HG03460 (cell line): ENCODE data around the gene OCA2.
"Not testable (repeated sequence)": the region's sequence is repeated elsewhere in the genome, so short reads cannot be mapped to it uniquely, and the experiment has no call there.

Experiments used
- ATAC-seq: cut with Tn5 transposase; IDR thresholded peaks from one replicate; pipeline ENCODE4 v1.9.1; 2021; ENCODE audit not compliant: unreplicated experiment

The OCA2 gene

DNA sequence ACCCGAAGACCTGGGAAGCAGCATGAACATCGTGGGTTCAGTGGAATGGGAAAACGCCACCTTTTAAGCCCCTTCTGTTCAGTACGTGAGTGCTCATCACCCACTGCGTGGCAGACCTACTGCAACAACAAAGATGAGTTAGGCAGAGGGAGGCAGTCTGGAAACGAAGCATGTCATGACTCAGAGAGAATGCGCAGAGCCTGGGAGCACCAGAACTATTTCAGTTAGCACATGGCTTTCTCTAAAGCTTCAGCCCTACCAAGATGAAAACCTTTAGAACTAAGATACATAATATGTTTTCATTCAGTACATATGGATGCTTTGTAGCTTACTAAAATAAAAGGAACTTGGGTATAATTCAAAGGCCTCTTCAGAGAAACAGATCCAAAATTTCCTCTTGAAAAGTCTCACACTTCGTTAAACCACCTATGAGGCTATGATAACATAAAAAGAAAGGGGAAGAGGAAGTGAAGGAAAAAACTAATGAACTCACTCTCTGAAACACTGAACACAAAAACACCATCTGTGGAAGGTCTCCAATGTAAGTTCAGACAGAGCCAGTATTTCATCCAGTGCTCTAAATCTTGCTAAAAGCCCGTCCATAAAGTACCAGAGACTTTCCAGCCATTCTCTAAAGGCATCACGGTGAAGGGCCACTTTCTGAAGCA, 140.1 kb downstream of the OCA2 start:
- ATAC-seq, result no peak

DNA sequence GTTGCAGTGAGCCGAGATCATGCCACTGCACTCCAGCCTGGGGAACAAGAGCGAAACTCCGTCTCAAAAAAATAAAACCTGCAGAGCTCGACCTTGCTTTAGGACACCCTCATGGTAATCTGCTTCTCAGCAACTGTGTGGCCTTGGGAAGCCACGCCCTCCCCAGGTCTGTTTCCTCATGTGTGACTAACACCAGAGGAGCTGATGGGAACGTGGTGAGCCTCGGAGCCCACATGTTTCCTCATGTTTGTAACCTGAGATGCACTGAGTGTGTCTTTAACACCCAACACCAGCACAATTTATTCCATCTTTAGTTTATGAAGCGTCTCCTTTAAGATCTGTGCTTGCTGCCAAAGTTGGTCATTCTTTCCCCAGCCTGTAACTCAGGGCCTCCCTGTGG, 142.8 kb downstream of the OCA2 start:
- ATAC-seq, result no peak

DNA sequence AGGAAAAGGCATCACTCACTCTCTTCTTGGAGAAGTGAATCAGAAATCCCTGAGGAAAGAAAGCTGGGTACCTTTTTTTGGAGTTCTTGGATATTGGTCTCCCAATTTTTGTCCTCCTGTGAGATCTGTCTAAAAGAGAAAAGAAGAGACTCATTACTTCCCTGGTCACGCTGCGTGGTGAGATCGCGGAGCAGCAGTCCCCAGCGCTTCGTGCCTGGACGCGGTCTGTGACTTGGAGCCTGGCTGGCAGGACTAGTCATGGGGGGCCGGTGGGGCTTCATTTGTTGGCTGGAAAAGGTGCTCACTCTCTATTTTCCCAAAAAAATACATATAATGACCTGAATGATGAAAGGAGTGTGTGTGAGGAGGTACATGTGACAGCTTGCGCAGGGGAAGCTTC, 144.0 kb downstream of the OCA2 start:
- ATAC-seq, result no peak

DNA sequence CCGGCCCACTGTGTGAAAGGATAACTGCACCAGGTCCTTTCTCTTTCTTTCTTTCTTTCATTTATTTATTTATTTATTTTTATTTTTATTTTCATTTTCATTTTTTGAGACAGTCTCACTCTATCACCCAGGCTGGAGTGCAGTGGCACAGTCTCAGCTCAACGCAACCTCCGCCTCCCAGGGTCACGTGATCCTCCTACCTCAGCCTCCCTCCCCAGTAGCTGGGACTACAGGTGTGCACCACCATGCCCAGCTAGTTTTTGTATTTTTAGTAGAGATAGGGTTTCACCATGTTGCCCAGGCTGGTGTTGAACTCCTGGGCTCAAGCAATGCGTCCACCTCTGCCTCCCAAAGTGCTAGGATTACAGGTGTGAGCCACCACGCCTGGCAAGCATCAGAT, 146.5 kb downstream of the OCA2 start:
- ATAC-seq, result not testable (repeated sequence)

DNA sequence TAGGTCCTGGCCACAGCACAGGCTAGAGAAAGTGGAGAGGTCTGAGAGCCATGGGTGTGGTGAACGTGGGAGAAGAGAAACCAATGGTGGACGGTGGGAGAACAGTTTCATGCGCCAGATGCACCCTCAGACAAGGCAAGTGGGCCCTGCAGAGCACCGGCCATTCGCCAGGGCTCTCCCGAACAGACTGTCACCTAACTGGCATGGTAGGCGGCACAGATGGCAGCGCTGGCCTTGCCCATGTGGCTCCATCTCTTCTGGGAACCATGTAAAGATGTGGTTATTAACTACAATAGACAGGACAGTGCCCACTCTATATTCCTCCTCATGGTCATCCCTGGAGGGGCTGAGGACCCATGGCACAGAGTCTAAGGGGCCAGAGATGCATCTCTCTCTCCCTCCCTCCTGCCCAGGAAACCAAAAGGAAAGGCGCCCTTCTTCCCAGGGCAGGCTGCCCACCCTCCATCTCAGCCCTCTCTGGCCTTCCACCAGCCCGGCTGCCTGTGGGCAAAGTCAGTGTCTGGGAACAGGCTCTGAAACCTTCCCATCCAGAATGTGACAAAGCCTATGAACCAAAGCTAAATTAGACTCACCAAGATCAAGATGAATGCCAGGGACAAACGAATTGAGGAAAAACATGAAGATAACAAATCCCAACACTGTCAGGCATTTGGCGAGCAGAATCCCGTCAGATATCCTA, 147.8 kb downstream of the OCA2 start:
- no peak for ATAC-seq

DNA sequence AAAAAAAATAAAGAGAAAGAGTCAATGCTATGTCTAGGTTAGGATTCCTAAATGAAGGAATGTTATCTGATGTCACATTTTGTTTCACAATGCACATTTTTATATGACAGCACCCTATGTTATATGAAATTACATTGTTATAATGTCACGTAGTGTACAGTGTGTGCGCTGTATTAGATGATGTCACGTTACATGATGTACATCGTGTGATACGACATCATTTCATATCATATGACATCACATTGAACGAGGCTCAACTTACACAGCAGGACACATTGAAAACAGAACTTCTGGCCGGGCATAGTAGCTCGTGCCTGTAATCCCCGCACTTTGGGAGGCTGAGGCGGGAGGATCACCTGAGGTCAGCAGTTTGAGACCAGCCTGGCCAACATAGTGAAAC, 150.0 kb downstream of the OCA2 start:
- ATAC-seq, result no peak

DNA sequence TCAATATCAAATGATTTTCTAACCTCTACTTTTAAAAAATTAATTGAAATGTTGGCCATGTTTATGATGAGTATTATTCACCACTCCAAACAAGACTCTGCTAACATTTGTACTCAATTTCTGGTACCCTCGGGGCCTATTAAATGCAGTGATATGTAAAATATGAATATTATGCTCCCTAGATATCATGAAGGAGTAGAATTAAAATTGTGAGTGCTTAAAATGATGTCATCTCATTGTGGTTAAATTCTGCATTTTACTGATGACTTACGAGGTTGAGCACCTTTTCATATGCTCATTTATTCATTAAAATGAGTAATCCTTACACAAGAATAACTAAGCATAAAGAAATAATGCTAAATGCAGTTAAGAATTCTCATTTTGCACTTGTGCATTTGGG, 159.9 kb downstream of the OCA2 start:
- ATAC-seq, result no peak

DNA sequence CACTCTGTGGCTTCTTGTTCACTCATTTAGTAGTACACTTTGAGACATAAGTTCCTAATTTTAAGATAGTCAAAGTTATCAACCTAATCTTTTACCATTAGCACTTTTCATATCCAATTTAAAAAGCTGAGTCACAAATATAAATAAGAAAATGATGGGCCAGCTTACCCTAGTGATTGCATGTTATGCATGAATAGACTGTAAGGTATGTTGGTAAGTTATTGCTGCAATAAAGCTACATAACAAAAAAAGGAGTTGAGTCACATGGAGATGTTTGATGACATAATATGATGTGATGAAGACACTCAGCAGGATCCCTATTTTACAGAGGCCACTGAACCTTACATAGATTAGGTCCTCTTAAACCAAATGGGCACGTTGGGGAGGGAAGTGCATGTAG, 161.3 kb downstream of the OCA2 start:
- ATAC-seq, result no peak

DNA sequence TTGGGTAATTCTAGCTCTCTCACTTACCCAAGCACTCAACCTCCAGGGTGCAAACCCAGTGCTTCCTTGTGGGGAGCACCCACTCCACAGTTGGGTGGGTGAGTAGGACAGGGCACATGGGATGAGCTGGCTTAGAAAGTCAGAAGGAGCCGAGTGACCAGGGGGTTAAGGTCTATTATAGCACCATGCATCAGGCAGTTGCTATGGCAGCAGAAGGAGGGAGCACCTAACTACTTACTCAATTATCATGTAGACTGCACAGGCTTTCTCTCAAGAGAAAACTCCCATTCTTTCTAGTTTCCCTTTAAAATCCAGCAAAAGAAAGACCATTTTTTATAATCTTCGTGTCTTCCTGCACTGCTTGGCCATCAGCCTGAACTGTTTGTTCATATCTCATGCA, 163.0 kb downstream of the OCA2 start:
- no peak for ATAC-seq

DNA sequence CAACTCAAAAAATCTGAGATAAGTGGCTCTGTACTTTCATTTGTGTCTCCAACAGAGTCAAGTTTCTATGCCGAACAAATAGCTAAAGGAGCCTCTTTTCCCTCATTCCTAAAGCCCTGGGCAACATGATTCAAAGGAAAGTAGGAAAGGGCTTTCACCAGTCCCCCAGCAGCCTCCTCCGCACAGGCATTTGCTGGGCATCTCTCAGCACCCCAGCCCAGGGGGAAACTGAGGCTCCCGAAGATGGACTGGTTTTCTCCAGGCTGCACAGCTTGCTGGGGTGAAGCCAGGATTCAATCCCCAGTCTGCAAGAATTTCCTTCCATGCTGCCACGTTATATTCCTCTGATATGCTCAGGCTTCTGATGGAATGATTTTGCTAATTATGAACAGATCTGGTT, 163.8 kb downstream of the OCA2 start:
- no peak for ATAC-seq

DNA sequence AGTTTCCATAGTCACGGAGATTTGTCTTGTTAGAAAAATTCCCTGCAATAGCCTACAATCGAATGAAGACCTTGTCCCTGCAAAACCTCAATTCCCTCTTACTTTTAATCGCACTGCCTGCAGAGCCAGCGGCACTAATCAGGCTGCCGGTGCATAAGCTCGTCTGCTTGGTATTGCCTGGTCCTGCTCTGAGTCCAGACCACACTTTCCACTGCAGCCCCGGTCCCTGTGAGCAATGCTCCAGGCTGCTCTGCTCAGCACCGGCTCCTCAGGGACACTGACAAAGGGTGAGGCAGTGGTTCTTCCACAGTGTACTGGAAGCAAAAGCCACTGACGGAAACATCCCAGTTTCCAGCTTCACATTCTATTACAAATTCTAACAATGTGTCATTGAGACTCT, 164.3 kb downstream of the OCA2 start:
- no peak for ATAC-seq

DNA sequence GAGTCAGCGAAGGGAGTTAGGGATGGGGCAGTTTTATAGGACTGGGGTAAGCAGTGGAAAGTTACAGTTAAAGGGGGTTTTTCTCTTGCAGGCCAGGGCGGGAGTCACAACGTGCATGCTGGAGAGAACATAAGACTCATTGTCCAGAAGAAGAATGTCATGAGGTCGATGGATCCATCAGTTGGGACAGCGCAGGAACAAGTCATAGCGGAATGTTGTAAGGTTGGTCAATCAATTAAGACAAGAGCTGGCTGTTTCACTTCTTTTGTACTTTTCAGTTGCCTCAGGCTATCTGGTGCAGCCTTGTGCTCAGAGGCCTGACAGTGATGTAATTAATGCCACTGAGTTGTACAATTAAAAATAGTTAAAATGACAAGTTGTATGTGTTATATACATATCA, 165.6 kb downstream of the OCA2 start:
- no peak for ATAC-seq

DNA sequence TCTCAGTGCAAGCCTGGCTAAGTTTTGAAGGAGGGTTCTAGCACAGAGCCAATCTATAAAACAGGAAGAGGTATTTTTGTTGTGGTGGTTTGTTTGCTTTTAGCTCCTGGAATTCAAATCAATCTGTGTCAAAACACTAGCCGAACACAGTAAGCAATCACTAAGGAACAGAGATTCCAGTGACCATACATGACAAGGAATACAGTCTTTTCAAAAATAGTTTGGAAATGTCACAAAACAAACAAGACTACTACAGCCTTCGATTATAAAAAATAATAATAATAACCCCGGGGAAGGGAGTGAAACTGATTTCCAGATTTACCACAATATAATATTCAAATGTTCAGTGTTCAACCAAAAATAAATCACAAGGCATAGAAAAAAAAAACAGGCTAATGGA, 166.5 kb downstream of the OCA2 start:
- no peak for ATAC-seq

DNA sequence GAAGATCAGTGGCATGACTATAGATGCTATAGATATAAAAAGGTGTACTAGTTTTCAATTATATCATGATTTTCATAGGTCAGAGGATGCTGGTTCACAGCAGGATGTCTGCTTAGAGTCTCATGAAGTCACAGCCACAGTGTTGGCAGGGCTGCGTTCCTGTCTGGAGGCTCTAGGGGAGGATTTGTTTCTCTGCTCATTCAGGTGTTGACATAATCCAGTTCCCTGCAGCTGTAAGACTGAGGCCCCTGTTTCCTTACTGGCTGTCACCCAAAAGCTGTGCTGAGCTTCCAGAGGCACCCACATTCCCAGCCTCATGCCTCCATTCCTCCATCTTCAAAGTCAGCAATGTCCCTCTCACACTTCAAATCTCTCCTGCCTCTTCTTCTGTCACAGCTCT, 170.7 kb downstream of the OCA2 start:
- ATAC-seq, result no peak

DNA sequence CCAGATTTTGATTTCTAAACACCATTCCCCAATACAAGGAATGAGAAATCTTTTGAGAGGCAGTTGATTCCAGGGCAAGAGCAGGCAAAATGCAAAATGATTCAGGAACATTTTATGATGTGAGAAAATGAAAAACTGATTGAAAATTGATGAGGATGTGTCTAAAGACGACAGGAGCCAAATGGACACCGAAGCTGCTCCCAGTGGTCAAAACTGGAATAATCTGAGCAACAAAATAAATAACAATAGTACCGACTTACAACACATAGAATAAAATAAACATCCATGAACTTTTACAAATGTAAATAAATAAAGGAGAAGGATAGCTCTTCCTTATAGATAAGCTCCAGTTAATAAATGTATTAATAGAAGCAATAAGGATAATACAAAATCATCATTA, 186.8 kb downstream of the OCA2 start:
- no peak for ATAC-seq

DNA sequence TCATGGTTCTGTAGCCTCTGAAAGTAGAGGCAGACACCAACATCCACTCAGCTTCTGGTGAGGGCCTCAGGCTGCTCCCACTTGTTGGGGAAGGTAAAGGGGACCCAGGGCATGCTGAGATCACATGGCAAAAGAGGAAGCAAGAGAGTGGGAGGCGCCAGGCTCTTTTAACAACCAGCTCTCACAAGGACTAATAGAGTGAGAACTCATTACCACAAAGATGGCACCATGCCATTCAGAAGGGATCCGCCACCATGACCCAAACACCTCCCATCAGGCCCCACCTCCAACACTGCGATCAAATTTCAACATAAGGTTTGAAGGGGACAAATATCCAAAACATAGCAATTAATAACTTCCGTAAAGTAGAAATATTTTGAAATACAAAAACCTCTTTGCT, 192.3 kb downstream of the OCA2 start:
- ATAC-seq, result no peak

DNA sequence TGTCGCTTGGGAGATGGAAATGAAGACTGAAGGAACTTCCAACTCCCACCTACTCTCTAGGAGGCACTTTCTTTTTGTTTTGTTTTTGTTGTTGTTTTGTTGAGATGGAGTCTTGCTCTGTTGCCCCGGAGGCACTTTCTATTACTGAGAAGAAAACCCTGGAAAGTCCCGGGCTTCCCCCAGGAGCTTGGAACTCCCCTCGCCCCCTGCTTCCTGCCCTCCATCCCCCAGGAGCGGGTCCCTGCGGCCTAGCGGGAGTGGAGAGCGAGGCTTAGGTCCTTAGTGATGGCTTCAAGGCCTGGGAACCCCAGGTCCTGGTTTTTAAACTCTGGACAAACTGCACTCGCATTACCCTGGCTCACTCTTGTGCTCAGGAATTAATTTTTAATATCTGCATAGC, 195.7 kb downstream of the OCA2 start:
- no peak for ATAC-seq

DNA sequence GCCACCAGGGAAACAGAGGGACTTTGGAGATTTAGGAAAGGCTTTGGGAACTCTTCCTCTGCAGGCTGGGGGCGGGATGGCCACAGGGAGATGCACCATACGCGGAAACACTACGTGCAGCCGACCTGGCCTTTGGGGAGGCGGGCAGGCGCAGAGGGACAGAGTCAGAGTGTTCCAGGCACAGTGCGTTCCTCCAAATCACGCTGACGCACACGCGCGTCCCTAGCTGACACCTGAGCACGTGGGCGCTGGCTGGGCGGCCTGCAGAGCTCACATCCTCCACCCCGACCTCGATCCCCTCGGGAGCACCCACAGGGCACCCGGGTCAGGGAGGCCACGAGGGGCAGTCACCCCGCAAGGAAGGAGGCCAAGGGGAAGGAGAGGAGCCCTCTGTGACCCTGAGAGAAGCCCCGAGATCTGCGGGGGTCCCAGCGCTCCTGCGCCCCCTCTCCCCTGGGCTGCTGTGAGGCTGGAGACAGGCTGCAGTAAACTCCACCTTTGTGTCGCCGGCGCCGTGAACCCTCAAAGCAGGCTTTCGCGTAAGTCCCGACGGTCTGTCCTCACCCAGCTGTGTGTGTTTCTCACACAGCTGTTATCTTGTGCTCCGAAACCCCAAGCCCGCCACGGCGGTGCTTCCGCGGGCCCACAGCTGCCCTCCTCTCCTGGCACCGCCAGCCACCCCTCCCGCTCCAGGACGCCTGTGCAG, 196.3 kb downstream of the OCA2 start:
- ATAC-seq, result no peak

DNA sequence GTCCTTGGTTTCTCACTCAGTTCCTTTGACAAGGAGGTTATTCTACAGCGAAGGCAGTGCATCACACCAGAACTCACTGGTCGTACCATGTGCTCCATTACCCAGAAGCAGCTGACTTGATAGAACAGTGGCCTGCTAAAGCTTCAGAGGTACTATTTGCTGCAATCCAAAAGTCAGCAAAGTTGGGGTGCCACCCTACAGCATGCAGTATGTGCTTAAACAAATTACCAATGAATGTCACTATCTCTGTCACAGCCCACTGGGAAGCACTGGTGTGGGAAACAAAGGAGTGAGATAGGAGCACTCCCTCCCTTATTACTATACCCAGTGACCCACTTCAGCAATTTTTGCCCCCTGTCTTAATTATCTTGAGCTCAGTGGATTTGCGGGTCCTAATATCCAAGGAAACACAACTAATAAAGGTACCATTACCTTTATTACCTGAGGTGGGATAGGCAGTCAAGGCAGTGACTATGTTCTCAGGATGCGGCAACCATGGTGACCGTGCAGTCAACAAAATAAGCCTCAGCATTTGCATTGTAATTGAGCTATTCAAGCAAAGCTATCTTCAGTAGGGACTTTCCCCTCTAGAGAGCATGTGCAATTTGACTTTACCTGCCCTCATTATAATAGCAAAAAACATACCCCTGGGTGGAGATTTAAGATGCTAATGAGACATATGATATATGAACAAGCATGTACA, 199.4 kb downstream of the OCA2 start:
- no peak for ATAC-seq

DNA sequence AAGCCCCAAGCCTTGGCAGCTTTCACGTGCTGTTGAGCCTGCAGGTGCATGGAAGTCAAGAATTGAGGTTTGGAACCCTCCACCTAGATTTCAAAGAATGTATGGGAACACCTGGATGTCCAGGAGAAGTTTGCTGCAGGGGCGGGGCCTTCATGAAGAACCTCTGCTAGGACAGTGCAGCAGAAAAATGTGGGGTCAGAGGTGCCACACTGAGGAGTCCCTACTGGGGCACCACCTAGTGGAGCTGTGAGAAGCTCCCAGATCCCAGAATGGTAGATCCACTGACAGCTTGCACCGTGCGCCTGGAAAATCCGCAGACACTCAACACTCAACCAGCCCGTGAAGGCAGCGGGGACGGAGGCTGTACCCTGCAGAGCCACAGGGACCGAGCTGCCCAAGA, 201.6 kb downstream of the OCA2 start:
- no peak for ATAC-seq

DNA sequence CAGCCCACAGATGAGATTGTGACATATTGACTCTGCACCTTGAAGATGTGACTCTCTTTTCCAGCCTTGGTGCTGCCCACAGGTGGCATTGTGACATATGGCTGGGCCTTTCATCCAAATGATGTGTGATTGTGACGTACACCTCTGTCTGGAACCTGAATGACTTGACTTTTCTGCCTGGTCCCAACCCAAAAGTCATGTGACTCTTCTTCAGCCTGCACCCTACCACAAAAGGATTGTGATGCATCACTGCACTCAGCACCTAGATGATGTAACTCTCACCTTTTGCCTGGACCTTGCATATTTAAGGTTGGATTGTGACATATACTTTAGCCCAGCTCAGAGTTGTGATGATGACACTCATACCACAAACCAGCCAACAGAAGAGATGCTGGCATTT, 204.5 kb downstream of the OCA2 start:
- no peak for ATAC-seq

DNA sequence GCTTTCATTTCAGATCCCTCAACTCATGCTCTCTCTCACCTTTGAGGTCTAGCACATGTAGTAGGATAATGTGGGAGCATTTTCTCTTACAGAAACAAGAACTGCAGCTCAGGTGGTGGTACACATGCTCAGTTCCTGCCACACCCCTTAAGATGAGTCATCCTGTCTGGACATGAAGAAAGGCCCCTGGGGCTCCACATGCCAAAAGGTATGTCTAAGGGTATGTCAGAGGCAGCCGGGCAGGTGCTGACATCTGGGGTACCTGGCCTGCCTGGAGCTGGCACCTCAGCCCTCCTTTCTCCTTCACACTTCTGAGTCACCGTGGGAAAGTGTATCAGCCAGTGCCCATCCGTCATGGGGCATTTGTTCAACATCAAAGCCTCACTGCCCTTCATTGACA, 209.9 kb downstream of the OCA2 start:
- ATAC-seq, result no peak
